Suprapubic skin (tissue), 3 donors: Measurements from ENCODE around the gene GDI2.

Experiments
- POLR2A ChIP-seq, 2 donors: fragments of 450-650 bp; IDR thresholded peaks; one replicate each; pipeline ENCODE4 v1.6.1; 2017; ENCODE audit warnings: antibody characterized with exemption in 2 of 2, mild to moderate bottlenecking in 2 of 2, moderate library complexity in 2 of 2
- TF ChIP-seq, protein P1 (sequence below), 2 donors: fragments of 200-600 bp in 1 of 2; fragments of 450-650 bp in 1 of 2; sonication (generic) in 1 of 2; IDR thresholded peaks; one replicate each; pipeline ENCODE4 v1.5.1; 2016 to 2019; ENCODE audit warnings: antibody characterized with exemption in 2 of 2, mild to moderate bottlenecking in 1 of 2, moderate library complexity in 1 of 2

GRCh38 chr10:5862360-5862961 is 49.2 kb upstream of the GDI2 start:
- TF ChIP-seq POLR2A (IDR thresholded peaks at IDR 0.05): no peak
- TF ChIP-seq, protein P1, sequence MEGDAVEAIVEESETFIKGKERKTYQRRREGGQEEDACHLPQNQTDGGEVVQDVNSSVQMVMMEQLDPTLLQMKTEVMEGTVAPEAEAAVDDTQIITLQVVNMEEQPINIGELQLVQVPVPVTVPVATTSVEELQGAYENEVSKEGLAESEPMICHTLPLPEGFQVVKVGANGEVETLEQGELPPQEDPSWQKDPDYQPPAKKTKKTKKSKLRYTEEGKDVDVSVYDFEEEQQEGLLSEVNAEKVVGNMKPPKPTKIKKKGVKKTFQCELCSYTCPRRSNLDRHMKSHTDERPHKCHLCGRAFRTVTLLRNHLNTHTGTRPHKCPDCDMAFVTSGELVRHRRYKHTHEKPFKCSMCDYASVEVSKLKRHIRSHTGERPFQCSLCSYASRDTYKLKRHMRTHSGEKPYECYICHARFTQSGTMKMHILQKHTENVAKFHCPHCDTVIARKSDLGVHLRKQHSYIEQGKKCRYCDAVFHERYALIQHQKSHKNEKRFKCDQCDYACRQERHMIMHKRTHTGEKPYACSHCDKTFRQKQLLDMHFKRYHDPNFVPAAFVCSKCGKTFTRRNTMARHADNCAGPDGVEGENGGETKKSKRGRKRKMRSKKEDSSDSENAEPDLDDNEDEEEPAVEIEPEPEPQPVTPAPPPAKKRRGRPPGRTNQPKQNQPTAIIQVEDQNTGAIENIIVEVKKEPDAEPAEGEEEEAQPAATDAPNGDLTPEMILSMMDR (IDR thresholded peaks at IDR 0.05): no peak
